Activated gamma-delta T cell treated with Interleukin-2 at 50 U/mL for 16 hours (primary cell): Measurements from ENCODE around the gene IL5.
A peak's percentile ranks its signal among the peaks of the same experiment; 100 is the strongest.

Experiments
- DNase-seq: peaks from one replicate; pipeline ENCODE4 v3.0.0-alpha.2; 2020

The IL5 gene

GRCh38 chr5:132497488-132497997 is 45.8 kb downstream of the IL5 start:
- no peak for DNase-seq

- no peak for DNase-seq
These were observed 46.5 kb downstream of the IL5 start for GRCh38 chr5:132496631-132497487.

GRCh38 chr5:132496191-132496630 is 47.1 kb downstream of the IL5 start:
- peak; percentile 86 for DNase-seq

GRCh38 chr5:132495667-132496190 is 47.6 kb downstream of the IL5 start:
- peak; percentile 59 for DNase-seq

GRCh38 chr5:132493821-132494220 is 49.5 kb downstream of the IL5 start:
- DNase-seq, result no peak

- no peak for DNase-seq
These were observed 50.1 kb downstream of the IL5 start for GRCh38 chr5:132493241-132493640.

- no peak for DNase-seq
These were observed 50.8 kb downstream of the IL5 start for GRCh38 chr5:132492386-132493125.
